DOHH2 (cell line): ENCODE measurements around the gene SLC16A10.

Source experiments
- H3F3A ChIP-seq: fragments of 200-600 bp; sonication (generic), shearing (Covaris generic); 2 replicates; pipeline ENCODE4 v1.6.0; 2016; ENCODE audit warnings: antibody characterized with exemption, mild to moderate bottlenecking; ENCODE audit not compliant: control insufficient read depth, insufficient read depth
- H3K27ac ChIP-seq: fragments of 200-600 bp; sonication (generic); 2 replicates; pipeline ENCODE4 v1.5.1; 2014; ENCODE audit warnings: low read depth, mild to moderate bottlenecking, low read length, moderate library complexity
- H3K27me3 ChIP-seq: fragments of 200-600 bp; sonication (generic); 2 replicates; pipeline ENCODE4 v1.6.1; 2014; ENCODE audit warnings: mild to moderate bottlenecking, low read length, mixed read lengths; ENCODE audit not compliant: control insufficient read depth
- H3K36me3 ChIP-seq: fragments of 200-600 bp; sonication (generic); 2 replicates; pipeline ENCODE4 v1.6.1; 2014; ENCODE audit warnings: mild to moderate bottlenecking, low read length, moderate library complexity, mixed read lengths; ENCODE audit not compliant: control insufficient read depth
- H3K4me1 ChIP-seq: fragments of 200-600 bp; sonication (generic); 2 replicates; pipeline ENCODE4 v1.6.1; 2014; ENCODE audit warnings: mild to moderate bottlenecking, low read length, mixed read lengths; ENCODE audit not compliant: control insufficient read depth
- H3K4me2 ChIP-seq: fragments of 200-600 bp; sonication (generic); 2 replicates; pipeline ENCODE4 v1.6.0; 2014; ENCODE audit warnings: mild to moderate bottlenecking, low read length, moderate library complexity
- H3K4me3 ChIP-seq: fragments of 200-600 bp; sonication (generic); 2 replicates; pipeline ENCODE4 v1.5.1; 2014; ENCODE audit warnings: mild to moderate bottlenecking, low read length, mixed read lengths
- H3K79me2 ChIP-seq: fragments of 200-600 bp; sonication (generic); 2 replicates; pipeline ENCODE4 v1.6.1; 2014; ENCODE audit warnings: mild to moderate bottlenecking, low read length, mixed read lengths; ENCODE audit not compliant: control insufficient read depth
- H3K9me2 ChIP-seq: fragments of 200-600 bp; sonication (generic); replicated peaks from 2 replicates; pipeline ENCODE4 v1.6.1; 2014; ENCODE audit warnings: mild to moderate bottlenecking, low read length, mixed read lengths; ENCODE audit not compliant: control insufficient read depth
- H3K9me3 ChIP-seq: fragments of 200-600 bp; sonication (generic); 2 replicates; pipeline ENCODE4 v1.6.1; 2014; ENCODE audit warnings: antibody characterized with exemption, low read length, mixed read lengths; ENCODE audit not compliant: control insufficient read depth, insufficient read depth
- H4K20me1 ChIP-seq: fragments of 200-600 bp; sonication (generic); 2 replicates; pipeline ENCODE4 v1.6.0; 2014; ENCODE audit warnings: low read depth, mild to moderate bottlenecking, antibody characterized with exemption, low read length, moderate library complexity; ENCODE audit not compliant: control insufficient read depth, insufficient read depth
- CTCF ChIP-seq: fragments of 200-600 bp; sonication (generic); IDR thresholded peaks from one replicate; pipeline ENCODE4 v1.5.1; 2014; ENCODE audit warnings: antibody characterized with exemption, mild to moderate bottlenecking, low read depth, low read length; ENCODE audit not compliant: poor library complexity, severe bottlenecking
- EZH2phosphoT487 ChIP-seq: fragments of 200-600 bp; sonication (generic); IDR thresholded peaks from 2 replicates; pipeline ENCODE4 v1.6.1; 2017; ENCODE audit warnings: borderline replicate concordance, mild to moderate bottlenecking, antibody characterized with exemption, low read length, moderate library complexity, mixed read lengths

SLC16A10 gene

GRCh38 chr6:111080698-111081097 lies 6.6 kb upstream of the SLC16A10 start:
- Histone ChIP-seq H3K4me3 (no peak overlapping the region), H3K4me1 (no peaks in the 10 kb centered on the region), H3K4me2 (no peak overlapping the region), H3K9me2 (no peaks in the 10 kb centered on the region), H3F3A (no peaks in the 10 kb centered on the region), H3K27me3 (no peaks in the 10 kb centered on the region), H3K79me2 (no peaks in the 10 kb centered on the region), H3K27ac (no peak overlapping the region), H4K20me1 (no peaks in the 10 kb centered on the region), H3K36me3 (no peaks in the 10 kb centered on the region), H3K9me3 (no peaks in the 10 kb centered on the region)
- TF ChIP-seq EZH2phosphoT487 (no peak), CTCF (no peak)

GRCh38 chr6:111086685-111087084 lies 618 bp upstream of the SLC16A10 start:
- peak overlapping the region; percentile 94 for H3K4me2 ChIP-seq
- no peaks in the 10 kb centered on the region for H3K9me2 ChIP-seq
- no peaks in the 10 kb centered on the region for H3K9me3 ChIP-seq
- TF ChIP-seq EZH2phosphoT487, result no peak
- TF ChIP-seq CTCF, result no peak
- no peak overlapping the region for H3K27ac ChIP-seq
- peaks cover 19% of the 10 kb centered on the region for H3K4me1 ChIP-seq
- no peaks in the 10 kb centered on the region for H4K20me1 ChIP-seq
- peaks cover 39% of the 10 kb centered on the region for H3K27me3 ChIP-seq
- no peaks in the 10 kb centered on the region for H3F3A ChIP-seq
- H3K79me2 ChIP-seq, result no peaks in the 10 kb centered on the region
- H3K4me3 ChIP-seq, result peak overlapping the region; percentile 75
- no peaks in the 10 kb centered on the region for H3K36me3 ChIP-seq

- no peak; the same call in 1 of the 2 replicates for TF ChIP-seq EZH2phosphoT487
- TF ChIP-seq CTCF, result no peak
- H3K9me2 ChIP-seq, result no peaks in the 10 kb centered on the region
- no peaks in the 10 kb centered on the region for H3F3A ChIP-seq
- peak overlapping the region; percentile 75 for H3K4me3 ChIP-seq
- peaks cover 19% of the 10 kb centered on the region for H3K4me1 ChIP-seq
- H4K20me1 ChIP-seq, result no peaks in the 10 kb centered on the region
- H3K79me2 ChIP-seq, result no peaks in the 10 kb centered on the region
- H3K9me3 ChIP-seq, result no peaks in the 10 kb centered on the region
- no peaks in the 10 kb centered on the region for H3K36me3 ChIP-seq
- peak overlapping the region; percentile 94 for H3K4me2 ChIP-seq
- H3K27me3 ChIP-seq, result peaks cover 40% of the 10 kb centered on the region
- H3K27ac ChIP-seq, result no peak overlapping the region
These were observed 766 bp downstream of the SLC16A10 start for GRCh38 chr6:111087871-111088667.
